Activated CD4-positive, CD25-positive, alpha-beta regulatory T cell treated with anti-CD3 and anti-CD28 coated beads, Interleukin-2, amount 50 U/mL, for 72 hours (primary cell): ENCODE results near the gene ADAMTS3.

Source experiments
- DNase-seq: peaks from one replicate; pipeline ENCODE4 v3.0.0; 2021

Gene ADAMTS3

GRCh38 chr4:72326692-72327632 lies 242.1 kb downstream of the ADAMTS3 start:
- DNase-seq = no peak

GRCh38 chr4:72325215-72325614 lies 243.8 kb downstream of the ADAMTS3 start:
- no peak for DNase-seq

- DNase-seq = no peak
These were observed 245.8 kb downstream of the ADAMTS3 start for GRCh38 chr4:72323227-72323626.

GRCh38 chr4:72320223-72320948 lies 248.6 kb downstream of the ADAMTS3 start:
- no peak for DNase-seq

DNA sequence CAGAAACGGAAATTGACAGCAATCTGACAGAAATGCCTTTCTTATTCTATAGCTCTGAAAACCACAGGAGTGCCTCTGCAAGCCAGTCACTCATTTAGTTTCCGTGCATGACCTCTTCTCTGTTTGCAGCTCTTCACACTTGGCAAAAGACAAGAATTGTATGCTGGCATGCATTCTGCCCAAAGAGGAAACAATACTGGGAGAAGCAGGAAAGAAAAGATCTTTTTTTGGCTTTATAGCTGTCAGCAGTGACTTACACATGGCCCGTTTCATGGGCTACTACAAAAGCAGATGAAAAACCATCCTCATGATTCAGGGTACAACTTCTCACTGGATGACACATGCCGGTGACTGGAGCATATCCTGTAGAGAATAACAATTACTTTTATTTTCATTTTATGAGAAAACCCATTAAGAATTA lies 249.4 kb downstream of the ADAMTS3 start:
- no peak for DNase-seq

DNA sequence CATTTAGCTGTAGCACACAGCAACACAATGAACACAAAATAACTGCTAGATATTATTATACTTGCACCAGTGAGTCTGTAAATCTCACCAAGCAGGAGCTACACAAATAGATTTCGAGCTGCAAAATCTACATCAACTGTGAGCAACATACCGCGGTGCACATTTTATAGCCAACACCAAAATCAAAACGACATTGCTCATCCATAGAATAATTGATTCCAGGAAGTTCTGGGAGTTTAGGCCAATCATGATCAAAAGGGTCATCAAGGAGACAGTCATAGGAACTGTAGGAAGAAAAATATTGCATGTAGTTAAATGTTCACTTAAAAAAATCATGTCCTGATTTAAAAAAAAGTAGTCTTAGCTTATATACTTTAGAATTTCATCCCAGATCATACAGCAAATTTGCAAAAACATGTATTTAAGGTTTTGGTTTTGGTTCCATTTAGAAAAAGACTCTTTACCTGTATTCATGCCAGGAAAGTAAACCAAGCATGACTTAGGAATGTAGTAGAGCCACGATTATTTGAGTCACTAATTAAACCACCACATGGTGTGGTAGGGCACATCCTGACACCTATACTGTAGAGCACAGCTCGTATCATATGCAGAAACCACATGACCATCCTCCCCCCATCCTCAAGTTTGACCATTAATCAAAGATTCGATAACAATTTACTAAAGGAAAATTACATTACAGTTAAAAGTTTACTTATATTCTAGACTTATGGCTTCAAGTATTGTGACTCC lies 250.4 kb downstream of the ADAMTS3 start:
- no peak for DNase-seq

- no peak for DNase-seq
These were observed 254.2 kb downstream of the ADAMTS3 start for GRCh38 chr4:72314869-72315268.

- DNase-seq = no peak
These were observed 255.9 kb downstream of the ADAMTS3 start for GRCh38 chr4:72313121-72313520.

- no peak for DNase-seq
These were observed 256.9 kb downstream of the ADAMTS3 start for GRCh38 chr4:72312032-72312650.

DNA sequence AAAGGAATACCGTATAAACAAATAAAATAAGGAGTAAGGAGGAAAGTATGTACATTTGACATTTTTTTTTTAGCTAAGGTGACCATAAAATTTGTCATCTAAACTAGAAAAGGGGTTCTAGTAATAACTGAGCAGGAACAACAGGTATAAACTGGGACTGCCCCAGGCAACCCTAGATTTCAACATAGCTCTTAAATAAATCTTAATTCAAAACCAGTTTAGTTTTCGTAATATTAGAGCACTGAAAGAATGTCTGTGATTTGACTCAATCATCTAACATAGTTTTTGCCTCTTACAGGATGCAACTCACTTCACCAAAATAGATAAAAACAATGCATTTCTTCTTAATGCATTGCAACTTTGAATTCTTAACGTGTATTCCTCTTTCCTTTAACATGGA lies 257.7 kb downstream of the ADAMTS3 start:
- DNase-seq = no peak

- no peak for DNase-seq
These were observed 263.4 kb downstream of the ADAMTS3 start for GRCh38 chr4:72305620-72306019.

- DNase-seq = no peak
These were observed 263.9 kb downstream of the ADAMTS3 start for GRCh38 chr4:72305080-72305479.

DNA sequence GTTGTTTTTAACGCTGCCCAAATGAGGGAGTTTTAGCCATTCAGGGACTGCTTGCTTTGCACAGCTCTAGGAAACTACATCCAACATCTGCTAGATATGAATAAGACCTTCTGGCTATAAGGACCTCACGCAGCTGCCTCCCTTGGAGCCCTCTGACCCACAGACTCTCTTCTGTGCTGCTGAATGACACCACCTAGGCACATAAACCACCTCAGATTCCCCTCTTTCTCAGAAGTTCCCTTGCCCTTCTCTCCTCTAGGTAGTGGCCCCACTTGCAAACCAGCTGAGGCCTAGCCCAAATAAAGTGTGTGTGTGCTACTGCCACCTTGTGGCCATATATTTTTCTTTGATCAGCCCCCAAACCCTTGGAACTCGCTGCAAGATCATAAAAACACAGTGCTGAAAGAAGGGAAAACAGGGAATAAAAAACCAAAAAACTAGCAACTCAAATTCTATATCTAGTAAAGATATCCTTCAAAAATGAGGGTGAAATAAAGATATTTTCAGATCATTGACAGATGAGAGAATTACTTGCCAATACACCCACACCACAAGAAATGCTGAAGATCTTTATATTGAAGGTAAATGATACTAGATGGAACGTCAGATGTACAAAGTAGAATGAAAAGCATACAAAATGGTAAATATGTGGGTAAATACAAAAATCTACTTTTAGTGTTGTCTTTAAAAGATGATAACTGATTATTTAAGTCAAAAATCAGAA lies 265.9 kb downstream of the ADAMTS3 start:
- DNase-seq = peak; percentile 33

DNA sequence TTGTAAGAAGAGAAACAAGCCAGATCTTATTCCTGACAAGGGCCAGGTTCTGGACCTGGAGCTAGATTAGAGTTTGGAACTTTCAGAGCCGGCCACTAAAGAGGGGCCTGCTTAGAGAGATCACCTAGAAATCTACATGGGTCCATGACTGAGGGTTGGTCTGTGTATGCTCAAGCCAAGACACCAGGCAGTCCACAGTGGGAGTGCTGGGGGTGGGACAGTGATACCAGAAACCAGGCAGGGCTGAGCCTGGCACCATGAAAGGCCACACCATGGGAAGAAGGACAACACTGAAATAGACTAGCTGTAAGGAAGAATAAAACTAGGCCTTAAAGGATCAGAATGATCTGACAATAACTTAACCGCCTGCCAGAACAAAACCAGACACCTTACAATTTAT lies 267.3 kb downstream of the ADAMTS3 start:
- no peak for DNase-seq

- DNase-seq = no peak
These were observed 268.9 kb downstream of the ADAMTS3 start for GRCh38 chr4:72300126-72300525.

DNA sequence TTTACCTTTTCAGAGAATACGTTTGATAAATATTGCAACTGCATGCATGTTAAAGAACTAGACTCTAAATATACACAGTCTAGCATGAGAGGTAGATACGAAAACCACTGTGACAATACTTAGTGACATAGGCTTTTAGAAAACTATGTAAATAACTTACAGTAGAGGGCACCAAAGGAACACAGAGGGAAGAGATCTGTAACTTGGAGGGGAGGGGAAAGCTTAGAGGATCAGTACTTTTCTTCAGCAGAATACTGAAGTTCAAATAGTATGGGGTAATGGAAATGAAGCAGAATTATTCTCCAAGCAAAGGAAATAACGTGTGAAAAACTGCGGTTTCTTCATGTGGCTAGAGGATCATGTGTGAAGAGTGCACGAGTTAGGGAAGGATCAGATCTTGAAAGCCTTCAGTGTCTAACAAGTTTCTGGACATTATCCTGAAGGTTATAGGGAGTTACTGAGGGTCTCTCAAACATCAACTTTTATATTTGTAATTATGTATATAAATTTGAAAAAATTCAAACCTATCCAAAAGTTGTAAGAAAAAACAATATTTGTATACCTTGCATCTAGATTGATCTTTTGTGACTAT lies 273.0 kb downstream of the ADAMTS3 start:
- DNase-seq = no peak

DNA sequence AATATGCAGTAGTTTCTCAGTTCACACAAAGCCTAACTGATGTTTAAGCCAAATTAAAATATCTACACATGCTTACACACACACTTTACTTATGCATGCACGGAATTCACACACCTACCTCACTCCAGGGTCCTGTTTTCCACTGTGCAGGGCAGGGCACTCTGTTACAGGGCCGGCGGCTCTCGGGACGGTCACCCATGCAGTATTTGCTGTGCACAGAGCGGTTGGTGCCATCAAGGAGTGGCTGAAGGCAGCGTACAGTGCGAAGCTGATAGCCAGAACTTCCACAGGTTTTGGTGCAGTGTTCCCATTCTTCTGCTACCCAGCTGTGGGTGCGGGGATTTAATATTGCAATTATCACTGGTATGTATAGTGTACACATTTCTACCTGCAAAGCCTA lies 278.3 kb downstream of the ADAMTS3 start:
- no peak for DNase-seq

- no peak for DNase-seq
These were observed 282.1 kb downstream of the ADAMTS3 start for GRCh38 chr4:72286910-72287309.

DNA sequence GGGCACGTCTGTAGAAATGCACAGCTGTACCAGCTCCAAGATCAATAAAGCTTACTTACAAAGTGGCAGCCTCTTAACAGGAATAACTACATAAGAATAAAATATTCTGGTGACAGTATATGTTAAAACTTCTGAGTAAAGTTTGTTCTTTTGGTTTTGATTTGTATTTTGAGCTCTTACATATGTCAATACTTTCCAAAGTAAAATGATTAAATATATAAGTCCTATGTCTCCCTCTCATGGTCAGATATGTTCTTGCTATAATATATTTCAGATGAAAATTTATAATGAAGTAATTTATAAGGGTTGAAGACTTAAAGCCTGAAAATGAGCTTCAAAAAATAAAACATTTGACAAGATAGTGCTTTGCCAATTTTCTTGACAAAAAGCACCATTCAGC lies 282.8 kb downstream of the ADAMTS3 start:
- DNase-seq = no peak

GRCh38 chr4:72283357-72283756 lies 285.7 kb downstream of the ADAMTS3 start:
- DNase-seq = no peak

- DNase-seq = no peak
These were observed 288.8 kb downstream of the ADAMTS3 start for GRCh38 chr4:72280252-72280651.

GRCh38 chr4:72275381-72275780 lies 293.6 kb downstream of the ADAMTS3 start:
- no peak for DNase-seq
